Jurkat, Clone E6-1 (cell line): ENCODE data around the gene ACTMAP.
"Not testable (repeated sequence)": the region's sequence is repeated elsewhere in the genome, so short reads cannot be mapped to it uniquely, and the experiment has no call there.

Experiments used
- DNase-seq: peaks from one replicate; pipeline ENCODE4 v3.0.0-alpha.2; 2011; ENCODE audit warnings: low read depth, low spot score
- H3K4me3 ChIP-seq: 2 replicates; pipeline ENCODE4 v1.5.1; 2011; ENCODE audit warnings: mild to moderate bottlenecking, low read length, control low read depth, moderate library complexity

Gene ACTMAP

GRCh38 chr19:40776932-40777644, 26.8 kb upstream of the ACTMAP start:
- DNase-seq = peak; percentile 98

GRCh38 chr19:40776364-40776763, 26.1 kb upstream of the ACTMAP start:
- H3K4me3 ChIP-seq = no peak overlapping the region
- DNase-seq = no peak

More at GRCh38 chr19:40776932-40777644, 26.8 kb upstream of the ACTMAP start:
- peak overlapping the region; percentile 82 for H3K4me3 ChIP-seq

- no peak for DNase-seq
- H3K4me3 ChIP-seq = no peak overlapping the region
Observed at GRCh38 chr19:40775632-40776022, 25.4 kb upstream of the ACTMAP start.

- H3K4me3 ChIP-seq = no peak within 1 kb of the TSS
Observed at GRCh38 chr19:40774916-40775631, 24.8 kb upstream of the ACTMAP start, which contains the start of gene MIA. Gene MIA (plus strand): TSS chr19:40775521. CDS start chr19:40775543, 22 bp downstream.

GRCh38 chr19:40771101-40771862, 21.0 kb upstream of the ACTMAP start:
- H3K4me3 ChIP-seq = not testable (repeated sequence)
- peak; percentile 52 for DNase-seq

More at GRCh38 chr19:40774916-40775631, 24.8 kb upstream of the ACTMAP start, which contains the start of gene MIA:
- no peak for DNase-seq

- no peak overlapping the region for H3K4me3 ChIP-seq
- DNase-seq = no peak
Observed at GRCh38 chr19:40768869-40769268, 18.6 kb upstream of the ACTMAP start.

- H3K4me3 ChIP-seq, DNase-seq: not testable (repeated sequence)
Observed at GRCh38 chr19:40766385-40766784, 16.1 kb upstream of the ACTMAP start.

- H3K4me3 ChIP-seq = no peak overlapping the region
- DNase-seq = no peak
Observed at GRCh38 chr19:40763963-40764362, 13.7 kb upstream of the ACTMAP start.

- H3K4me3 ChIP-seq = no peak overlapping the region
- DNase-seq = no peak
Observed at GRCh38 chr19:40763526-40763925, 13.2 kb upstream of the ACTMAP start.

GRCh38 chr19:40762754-40763470, 12.6 kb upstream of the ACTMAP start:
- H3K4me3 ChIP-seq = no peak overlapping the region
- no peak for DNase-seq

- no peak for DNase-seq
- no peak overlapping the region for H3K4me3 ChIP-seq
Observed at GRCh38 chr19:40759352-40759751, 9.1 kb upstream of the ACTMAP start.

GRCh38 chr19:40758491-40758890, 8.2 kb upstream of the ACTMAP start:
- no peak overlapping the region for H3K4me3 ChIP-seq
- DNase-seq = no peak

GRCh38 chr19:40756502-40757110, 6.3 kb upstream of the ACTMAP start:
- no peak overlapping the region for H3K4me3 ChIP-seq
- DNase-seq = no peak

- no peak overlapping the region for H3K4me3 ChIP-seq
- no peak for DNase-seq
Observed at GRCh38 chr19:40755791-40756190, 5.5 kb upstream of the ACTMAP start.

GRCh38 chr19:40755248-40755624, 5.0 kb upstream of the ACTMAP start:
- DNase-seq = no peak
- H3K4me3 ChIP-seq = no peak overlapping the region

GRCh38 chr19:40754611-40755247, 4.5 kb upstream of the ACTMAP start:
- no peak for DNase-seq
- H3K4me3 ChIP-seq = no peak overlapping the region

- peak overlapping the region; percentile 85 for H3K4me3 ChIP-seq
- DNase-seq = no peak
Observed at GRCh38 chr19:40752257-40752781, 2.0 kb upstream of the ACTMAP start.

- peak; percentile 98 for DNase-seq
- H3K4me3 ChIP-seq = peak within 1 kb of the TSS; percentile 85
Observed at GRCh38 chr19:40750874-40751537, 729 bp upstream of the ACTMAP start, which contains the start of gene SNRPA. Gene SNRPA (plus strand): TSS chr19:40751203. CDS start chr19:40751409, 206 bp downstream.
